Measurements from ENCODE around the gene KLHL15.

KLHL15 gene

GRCh38 chrX:24030597-24030996, 3.6 kb upstream of the KLHL15 start:
- FAIRE-seq, result peak; percentile 13
- DNase-seq (ENCODE audit: insufficient read length, low spot score), result no peak
- no peak for TF ChIP-seq SPI1 (IDR thresholded peaks at IDR 0.05; ENCODE audit: low read depth, low read length)
- TF ChIP-seq POLR2AphosphoS5 (IDR thresholded peaks at IDR 0.05; ENCODE audit: low read depth, low read length), result no peak
- no peak for TF ChIP-seq POU2F2 (IDR thresholded peaks at IDR 0.05; ENCODE audit: low read depth, low read length)
- no peak for TF ChIP-seq PAX5 (IDR thresholded peaks at IDR 0.05; ENCODE audit: insufficient read depth, low read length, severe bottlenecking)
- no peak for TF ChIP-seq TAF1 (IDR thresholded peaks at IDR 0.05; ENCODE audit: low read depth, low read length)
- no peak for TF ChIP-seq POLR2A (IDR thresholded peaks at IDR 0.05; ENCODE audit: low read depth, low read length)

- no peak for TF ChIP-seq TAF1 (IDR thresholded peaks at IDR 0.05; ENCODE audit: low read depth, low read length)
- TF ChIP-seq POU2F2 (IDR thresholded peaks at IDR 0.05; ENCODE audit: low read depth, low read length), result no peak
- TF ChIP-seq POLR2AphosphoS5 (IDR thresholded peaks at IDR 0.05; ENCODE audit: low read depth, low read length), result no peak
- TF ChIP-seq PAX5 (IDR thresholded peaks at IDR 0.05; ENCODE audit: insufficient read depth, low read length, severe bottlenecking), result no peak
- TF ChIP-seq POLR2A (IDR thresholded peaks at IDR 0.05; ENCODE audit: low read depth, low read length), result no peak
- TF ChIP-seq SPI1 (IDR thresholded peaks at IDR 0.05; ENCODE audit: low read depth, low read length), result no peak
- no peak for DNase-seq (ENCODE audit: insufficient read length, low spot score)
- FAIRE-seq, result no peak
Measured at GRCh38 chrX:24027985-24028384, 999 bp upstream of the KLHL15 start.

GRCh38 chrX:24026432-24026831, 554 bp downstream of the KLHL15 start:
- DNase-seq (ENCODE audit: insufficient read length, low spot score) (no peak), FAIRE-seq (no peak)
- TF ChIP-seq POLR2A (IDR thresholded peaks at IDR 0.05; ENCODE audit: low read depth, low read length) (no peak), SPI1 (IDR thresholded peaks at IDR 0.05; ENCODE audit: low read depth, low read length) (no peak)

- FAIRE-seq, result no peak
- TF ChIP-seq SPI1 (IDR thresholded peaks at IDR 0.05; ENCODE audit: low read depth, low read length) (no peak), POLR2A (IDR thresholded peaks at IDR 0.05; ENCODE audit: low read depth, low read length) (no peak), POLR2AphosphoS5 (IDR thresholded peaks at IDR 0.05; ENCODE audit: low read depth, low read length) (no peak), PAX5 (IDR thresholded peaks at IDR 0.05; ENCODE audit: insufficient read depth, low read length, severe bottlenecking) (no peak), TAF1 (IDR thresholded peaks at IDR 0.05; ENCODE audit: low read depth, low read length) (no peak), POU2F2 (IDR thresholded peaks at IDR 0.05; ENCODE audit: low read depth, low read length) (no peak)
- no peak for DNase-seq (ENCODE audit: insufficient read length, low spot score)
Measured at GRCh38 chrX:24025741-24026403, 1.1 kb downstream of the KLHL15 start.

- FAIRE-seq (peak; percentile 93), DNase-seq (ENCODE audit: insufficient read length, low spot score) (peak; percentile 67)
- TF ChIP-seq TAF1 (IDR thresholded peaks at IDR 0.05; ENCODE audit: low read depth, low read length) (peak; percentile 78), PAX5 (IDR thresholded peaks at IDR 0.05; ENCODE audit: insufficient read depth, low read length, severe bottlenecking) (no peak), POLR2AphosphoS5 (IDR thresholded peaks at IDR 0.05; ENCODE audit: low read depth, low read length) (peak; percentile 88), SPI1 (IDR thresholded peaks at IDR 0.05; ENCODE audit: low read depth, low read length) (no peak), POU2F2 (IDR thresholded peaks at IDR 0.05; ENCODE audit: low read depth, low read length) (no peak), POLR2A (IDR thresholded peaks at IDR 0.05; ENCODE audit: low read depth, low read length) (peak; percentile 87)
Measured at GRCh38 chrX:24024819-24025740, 1.9 kb downstream of the KLHL15 start.

GRCh38 chrX:24023972-24024669, 2.9 kb downstream of the KLHL15 start:
- FAIRE-seq, result peak; percentile 81
- no peak for TF ChIP-seq POLR2AphosphoS5 (IDR thresholded peaks at IDR 0.05; ENCODE audit: low read depth, low read length)
- no peak for TF ChIP-seq TAF1 (IDR thresholded peaks at IDR 0.05; ENCODE audit: low read depth, low read length)
- no peak for TF ChIP-seq POU2F2 (IDR thresholded peaks at IDR 0.05; ENCODE audit: low read depth, low read length)
- no peak for TF ChIP-seq PAX5 (IDR thresholded peaks at IDR 0.05; ENCODE audit: insufficient read depth, low read length, severe bottlenecking)
- no peak for TF ChIP-seq POLR2A (IDR thresholded peaks at IDR 0.05; ENCODE audit: low read depth, low read length)
- no peak for TF ChIP-seq SPI1 (IDR thresholded peaks at IDR 0.05; ENCODE audit: low read depth, low read length)
- DNase-seq (ENCODE audit: insufficient read length, low spot score), result no peak

GRCh38 chrX:24023544-24023943, 3.4 kb downstream of the KLHL15 start:
- no peak for TF ChIP-seq SPI1 (IDR thresholded peaks at IDR 0.05; ENCODE audit: low read depth, low read length)
- TF ChIP-seq POLR2AphosphoS5 (IDR thresholded peaks at IDR 0.05; ENCODE audit: low read depth, low read length), result no peak
- no peak for TF ChIP-seq TAF1 (IDR thresholded peaks at IDR 0.05; ENCODE audit: low read depth, low read length)
- TF ChIP-seq PAX5 (IDR thresholded peaks at IDR 0.05; ENCODE audit: insufficient read depth, low read length, severe bottlenecking), result no peak
- no peak for TF ChIP-seq POLR2A (IDR thresholded peaks at IDR 0.05; ENCODE audit: low read depth, low read length)
- no peak for FAIRE-seq
- DNase-seq (ENCODE audit: insufficient read length, low spot score), result no peak

- TF ChIP-seq PAX5 (IDR thresholded peaks at IDR 0.05; ENCODE audit: insufficient read depth, low read length, severe bottlenecking) (no peak), POLR2A (IDR thresholded peaks at IDR 0.05; ENCODE audit: low read depth, low read length) (no peak), SPI1 (IDR thresholded peaks at IDR 0.05; ENCODE audit: low read depth, low read length) (no peak), POLR2AphosphoS5 (IDR thresholded peaks at IDR 0.05; ENCODE audit: low read depth, low read length) (no peak), TAF1 (IDR thresholded peaks at IDR 0.05; ENCODE audit: low read depth, low read length) (no peak), POU2F2 (IDR thresholded peaks at IDR 0.05; ENCODE audit: low read depth, low read length) (no peak)
- FAIRE-seq, result no peak
- DNase-seq (ENCODE audit: insufficient read length, low spot score), result no peak
Measured at GRCh38 chrX:24020306-24020876, 6.6 kb downstream of the KLHL15 start.

- TF ChIP-seq POU2F2 (IDR thresholded peaks at IDR 0.05; ENCODE audit: low read depth, low read length) (no peak), PAX5 (IDR thresholded peaks at IDR 0.05; ENCODE audit: insufficient read depth, low read length, severe bottlenecking) (no peak), POLR2AphosphoS5 (IDR thresholded peaks at IDR 0.05; ENCODE audit: low read depth, low read length) (no peak), SPI1 (IDR thresholded peaks at IDR 0.05; ENCODE audit: low read depth, low read length) (no peak), TAF1 (IDR thresholded peaks at IDR 0.05; ENCODE audit: low read depth, low read length) (no peak), POLR2A (IDR thresholded peaks at IDR 0.05; ENCODE audit: low read depth, low read length) (no peak)
- DNase-seq (ENCODE audit: insufficient read length, low spot score) (no peak), FAIRE-seq (no peak)
Measured at GRCh38 chrX:24019448-24019847, 7.5 kb downstream of the KLHL15 start.
